ENCODE data around the gene MATCAP1. TPM values are rescaled to one million over a fixed set of nuclear protein-coding genes. Genes with fewer than 3 reads are reported as not detected.

MATCAP1 gene
- total RNA-seq, 2 donors from 2014 or later = 50.2 to 63.8 TPM

DNA sequence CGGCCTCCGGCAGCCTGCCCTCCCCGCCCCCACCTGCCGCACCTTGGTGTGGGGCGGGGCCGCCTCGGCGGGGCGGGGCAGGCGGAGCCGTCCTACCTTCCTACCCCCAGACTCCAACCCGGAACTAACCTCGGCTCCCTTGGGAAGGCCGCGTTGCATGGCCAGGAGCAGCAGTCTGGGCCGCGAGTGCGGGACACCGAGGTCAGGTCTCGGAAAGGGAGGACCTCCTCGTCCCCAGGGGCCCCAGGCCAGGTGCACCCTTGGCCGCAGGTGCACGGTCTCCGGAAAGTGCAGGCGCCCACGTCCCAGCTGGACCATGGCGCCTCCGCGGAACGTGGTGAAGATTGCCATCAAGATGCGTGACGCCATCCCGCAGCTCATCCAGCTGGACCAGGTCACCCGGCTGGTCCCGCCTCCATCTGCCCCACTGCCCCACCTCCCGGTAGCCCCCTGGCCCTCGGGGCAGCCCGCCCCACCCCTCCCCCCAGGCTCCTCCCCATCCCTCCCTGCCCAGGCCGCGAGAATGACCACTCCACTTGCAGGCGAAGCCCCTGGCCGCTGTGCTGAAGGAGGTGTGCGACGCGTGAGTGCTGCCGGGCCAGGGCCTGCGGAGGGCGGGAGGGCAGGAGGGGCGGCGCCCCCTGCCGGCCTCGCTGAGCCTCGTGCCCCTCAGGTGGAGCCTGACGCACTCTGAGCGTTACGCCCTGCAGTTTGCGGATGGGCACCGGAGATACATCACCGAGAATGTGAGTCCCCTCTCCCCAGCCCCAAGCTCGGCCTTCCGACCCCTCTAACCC is 15.4 kb upstream of the MATCAP1 start, which contains the start of gene ELMO3:
ELMO3 (plus strand) TSS at position 121 of the 797 bp plus-strand sequence; CDS start at position 317, 196 bp downstream.
- Histone ChIP-seq H3K36me3 (ENCODE audit: control insufficient read depth, insufficient read depth, low read length) (peaks cover 62% of the 10 kb centered on the region), H3K4me1 (ENCODE audit: control insufficient read depth, insufficient read depth, low read length) (no peaks in the 10 kb centered on the region), H3K9me3 (ENCODE audit: control insufficient read depth, low read length) (no peaks in the 10 kb centered on the region), H3K27ac (ENCODE audit: low read depth, low read length) (no peak within 1 kb of the TSS), H3K4me3 (ENCODE audit: low read length) (no peak within 1 kb of the TSS), H3K27me3 (ENCODE audit: control insufficient read depth, insufficient read depth, low read length, poor library complexity, severe bottlenecking) (no peaks in the 10 kb centered on the region), H3K9ac (ENCODE audit: extremely low read depth, low read length, poor library complexity, severe bottlenecking) (no peak within 1 kb of the TSS)
- H3K36me3 Mint-ChIP-seq (ENCODE audit: low read depth) = peaks cover 38% of the 10 kb centered on the region
- peaks cover 2% of the 10 kb centered on the region for H3K4me1 Mint-ChIP-seq
- no peaks in the 10 kb centered on the region for H3K27me3 Mint-ChIP-seq (ENCODE audit: insufficient read depth)
- DNase-seq = peak; percentile 93
- TF ChIP-seq, protein P1, sequence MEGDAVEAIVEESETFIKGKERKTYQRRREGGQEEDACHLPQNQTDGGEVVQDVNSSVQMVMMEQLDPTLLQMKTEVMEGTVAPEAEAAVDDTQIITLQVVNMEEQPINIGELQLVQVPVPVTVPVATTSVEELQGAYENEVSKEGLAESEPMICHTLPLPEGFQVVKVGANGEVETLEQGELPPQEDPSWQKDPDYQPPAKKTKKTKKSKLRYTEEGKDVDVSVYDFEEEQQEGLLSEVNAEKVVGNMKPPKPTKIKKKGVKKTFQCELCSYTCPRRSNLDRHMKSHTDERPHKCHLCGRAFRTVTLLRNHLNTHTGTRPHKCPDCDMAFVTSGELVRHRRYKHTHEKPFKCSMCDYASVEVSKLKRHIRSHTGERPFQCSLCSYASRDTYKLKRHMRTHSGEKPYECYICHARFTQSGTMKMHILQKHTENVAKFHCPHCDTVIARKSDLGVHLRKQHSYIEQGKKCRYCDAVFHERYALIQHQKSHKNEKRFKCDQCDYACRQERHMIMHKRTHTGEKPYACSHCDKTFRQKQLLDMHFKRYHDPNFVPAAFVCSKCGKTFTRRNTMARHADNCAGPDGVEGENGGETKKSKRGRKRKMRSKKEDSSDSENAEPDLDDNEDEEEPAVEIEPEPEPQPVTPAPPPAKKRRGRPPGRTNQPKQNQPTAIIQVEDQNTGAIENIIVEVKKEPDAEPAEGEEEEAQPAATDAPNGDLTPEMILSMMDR (conservative IDR thresholded peaks at IDR 0.05) = peak; percentile 85
- peak within 1 kb of the TSS; percentile 57 for H3K4me3 Mint-ChIP-seq
- WGBS, 2 experiments (ENCODE audit: insufficient coverage in 1 of 2, insufficient read length in 1 of 2) = 91 to 92% methylated on average over 25 to 58 of the region's 61 CpGs
- peak within 1 kb of the TSS; percentile 76 for H3K27ac Mint-ChIP-seq
- H3K9me3 Mint-ChIP-seq = no peaks in the 10 kb centered on the region

DNA sequence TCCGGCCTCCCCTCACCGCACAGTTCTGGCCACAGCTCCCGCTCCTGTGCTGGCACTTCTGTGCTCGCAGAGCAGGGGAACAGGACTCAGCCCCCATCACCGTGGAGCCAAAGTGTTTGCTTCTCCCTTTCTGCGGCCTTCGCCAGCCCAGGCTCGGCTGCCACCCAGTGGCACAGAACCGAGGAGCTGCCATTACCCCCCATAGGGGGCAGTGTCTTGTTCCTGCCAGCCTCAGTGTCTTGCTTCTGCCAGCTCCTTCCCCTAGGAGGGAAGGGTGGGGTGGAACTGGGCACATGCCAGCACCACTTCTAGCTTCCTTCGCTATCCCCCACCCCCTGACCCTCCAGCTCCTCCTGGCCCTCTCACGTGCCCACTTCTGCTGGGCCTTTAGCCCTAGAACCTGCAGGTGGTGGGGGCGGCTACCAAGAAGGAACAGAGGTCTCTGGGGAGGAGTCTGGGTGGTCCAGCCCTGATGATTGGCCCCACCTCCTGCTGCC is 14.5 kb upstream of the MATCAP1 start:
- Histone ChIP-seq H3K27me3 (ENCODE audit: control insufficient read depth, insufficient read depth, low read length, poor library complexity, severe bottlenecking) (no peaks in the 10 kb centered on the region), H3K9ac (ENCODE audit: extremely low read depth, low read length, poor library complexity, severe bottlenecking) (no peak overlapping the region), H3K4me3 (ENCODE audit: low read length) (no peak overlapping the region), H3K36me3 (ENCODE audit: control insufficient read depth, insufficient read depth, low read length) (peaks cover 66% of the 10 kb centered on the region), H3K9me3 (ENCODE audit: control insufficient read depth, low read length) (no peaks in the 10 kb centered on the region), H3K27ac (ENCODE audit: low read depth, low read length) (no peak overlapping the region), H3K4me1 (ENCODE audit: control insufficient read depth, insufficient read depth, low read length) (peaks cover 2% of the 10 kb centered on the region)
- H3K4me1 Mint-ChIP-seq = peaks cover 2% of the 10 kb centered on the region
- WGBS, 2 experiments (ENCODE audit: insufficient coverage in 1 of 2, insufficient read length in 1 of 2) = 92 to 96% methylated on average over 3 to 12 of the region's 12 CpGs
- H3K4me3 Mint-ChIP-seq = no peak overlapping the region
- H3K36me3 Mint-ChIP-seq (ENCODE audit: low read depth) = peaks cover 45% of the 10 kb centered on the region
- TF ChIP-seq, protein P1 (conservative IDR thresholded peaks at IDR 0.05) = peak; percentile 79
- H3K27ac Mint-ChIP-seq = no peak overlapping the region
- H3K27me3 Mint-ChIP-seq (ENCODE audit: insufficient read depth) = no peaks in the 10 kb centered on the region
- H3K9me3 Mint-ChIP-seq = no peaks in the 10 kb centered on the region
- peak; percentile 84 for DNase-seq

DNA sequence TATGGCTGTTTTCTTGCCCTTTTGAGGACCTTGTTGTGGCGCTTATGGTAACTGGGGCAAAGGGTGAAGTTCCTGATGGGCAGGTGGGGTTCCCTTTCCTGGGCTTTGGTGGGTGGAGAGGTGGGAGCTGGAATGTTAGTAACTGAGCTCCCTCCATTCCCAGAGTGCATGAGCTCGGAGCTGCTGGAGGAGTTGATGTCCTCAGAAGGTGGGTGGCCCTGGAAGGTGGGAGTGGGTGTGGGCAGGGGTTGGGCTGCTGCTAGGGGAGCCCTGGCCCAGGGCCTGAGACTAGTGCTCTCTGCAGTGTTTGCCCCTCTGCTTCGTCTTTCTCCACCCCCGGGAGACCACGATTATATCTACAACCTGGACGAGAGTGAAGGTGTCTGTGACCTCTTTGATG is 13.9 kb upstream of the MATCAP1 start:
- no peak overlapping the region for H3K9ac ChIP-seq (ENCODE audit: extremely low read depth, low read length, poor library complexity, severe bottlenecking)
- Mint-ChIP-seq H3K4me1 (peaks cover 5% of the 10 kb centered on the region), H3K36me3 (ENCODE audit: low read depth) (peaks cover 47% of the 10 kb centered on the region), H3K27me3 (ENCODE audit: insufficient read depth) (no peaks in the 10 kb centered on the region), H3K9me3 (no peaks in the 10 kb centered on the region), H3K4me3 (no peak overlapping the region), H3K27ac (no peak overlapping the region)
- 95 to 96% methylated on average over 4 to 6 of the region's 6 CpGs for WGBS, 2 experiments (ENCODE audit: insufficient coverage in 1 of 2, insufficient read length in 1 of 2)
- no peaks in the 10 kb centered on the region for H3K9me3 ChIP-seq (ENCODE audit: control insufficient read depth, low read length)
- peaks cover 5% of the 10 kb centered on the region for H3K4me1 ChIP-seq (ENCODE audit: control insufficient read depth, insufficient read depth, low read length)
- peaks cover 69% of the 10 kb centered on the region for H3K36me3 ChIP-seq (ENCODE audit: control insufficient read depth, insufficient read depth, low read length)
- TF ChIP-seq, protein P1 (conservative IDR thresholded peaks at IDR 0.05) = no peak
- H3K4me3 ChIP-seq (ENCODE audit: low read length) = no peak overlapping the region
- DNase-seq = no peak
- H3K27ac ChIP-seq (ENCODE audit: low read depth, low read length) = no peak overlapping the region
- H3K27me3 ChIP-seq (ENCODE audit: control insufficient read depth, insufficient read depth, low read length, poor library complexity, severe bottlenecking) = no peaks in the 10 kb centered on the region

Measured in endodermal cell (in vitro differentiated cells).